ENCODE measurements around the gene INSYN2A.

INSYN2A gene

DNA sequence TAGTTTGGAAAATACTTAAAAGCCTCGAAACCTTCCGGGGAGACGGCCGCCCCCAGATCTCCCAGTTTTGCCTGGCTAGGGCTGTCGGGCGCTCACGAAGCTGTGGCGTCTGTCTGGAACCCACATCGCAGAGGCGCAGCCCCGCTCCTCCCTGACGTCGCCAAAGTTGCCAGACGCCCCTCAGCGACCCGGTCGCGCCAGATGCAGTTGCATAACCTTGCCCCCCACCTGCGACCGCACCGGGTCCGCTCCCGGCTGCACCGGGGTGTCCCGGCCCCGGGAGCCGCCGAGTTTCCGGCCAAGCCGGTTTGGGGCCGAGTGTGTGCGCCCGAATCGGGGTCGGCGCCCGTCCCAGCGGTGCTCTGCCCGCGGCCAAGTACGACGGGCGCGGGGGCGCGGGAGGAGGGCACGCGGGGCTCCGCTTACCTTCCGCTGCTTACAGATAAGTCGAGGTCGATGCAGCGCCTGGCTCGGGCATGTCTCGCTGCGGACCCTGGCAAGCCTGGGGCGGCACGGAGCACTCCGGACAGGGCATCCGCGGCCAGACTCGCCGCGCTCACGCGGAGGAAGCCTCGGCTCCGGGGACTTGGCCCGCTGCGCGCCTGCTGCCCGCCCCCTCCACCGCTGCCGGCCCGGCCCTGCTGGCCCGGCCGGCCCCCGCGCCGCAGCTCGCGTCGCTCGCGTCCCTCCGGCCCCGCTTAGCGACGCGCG lies 665 bp downstream of the INSYN2A start:
- peak; percentile 23 for DNase-seq (ENCODE audit: low spot score)

DNA sequence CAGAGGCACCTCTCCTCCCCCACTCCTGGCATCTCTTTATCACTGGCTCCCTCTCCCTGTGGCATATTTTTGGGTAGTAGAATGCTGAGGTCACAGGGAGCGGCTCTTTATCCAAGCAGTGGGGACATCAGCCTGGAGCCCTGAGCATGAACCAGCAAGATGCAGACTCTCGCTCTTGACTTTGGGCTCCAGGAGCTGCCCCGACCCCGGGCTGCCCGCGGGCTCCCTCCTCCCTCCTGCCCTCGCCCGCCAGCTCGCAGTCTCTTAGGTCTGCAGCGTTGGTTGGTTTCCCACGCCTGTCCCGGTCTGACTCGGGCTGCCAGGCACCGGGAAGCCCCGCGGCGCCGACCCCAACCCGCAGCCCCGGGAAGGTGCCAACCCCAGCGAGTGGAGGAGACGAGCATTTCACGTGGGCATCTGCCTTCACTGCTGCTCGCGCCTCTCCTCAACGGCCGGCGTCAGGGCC lies 1.3 kb downstream of the INSYN2A start:
- peak; percentile 12 for DNase-seq (ENCODE audit: low spot score)

DNA sequence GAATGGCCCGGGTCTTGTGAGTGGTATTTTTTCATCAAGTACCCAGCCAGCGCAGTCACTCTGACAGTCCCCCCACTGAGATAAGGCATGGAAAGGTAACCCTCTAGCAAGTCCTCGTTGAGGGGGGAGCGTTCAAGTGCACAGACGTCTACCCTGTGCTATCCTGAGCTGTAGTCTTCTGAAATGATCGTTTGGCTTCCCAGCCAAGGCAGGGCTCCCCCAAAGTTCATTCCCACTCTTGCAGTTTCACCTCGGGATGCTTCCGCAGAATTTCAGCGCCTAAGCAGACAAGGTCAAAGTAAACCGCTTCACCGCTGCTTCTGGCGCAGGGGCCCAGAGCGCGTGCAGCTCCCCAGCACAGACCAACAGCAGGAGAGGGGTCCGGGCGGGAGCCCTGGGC lies 1.8 kb downstream of the INSYN2A start:
- DNase-seq (ENCODE audit: low spot score), result peak; percentile 7

DNA sequence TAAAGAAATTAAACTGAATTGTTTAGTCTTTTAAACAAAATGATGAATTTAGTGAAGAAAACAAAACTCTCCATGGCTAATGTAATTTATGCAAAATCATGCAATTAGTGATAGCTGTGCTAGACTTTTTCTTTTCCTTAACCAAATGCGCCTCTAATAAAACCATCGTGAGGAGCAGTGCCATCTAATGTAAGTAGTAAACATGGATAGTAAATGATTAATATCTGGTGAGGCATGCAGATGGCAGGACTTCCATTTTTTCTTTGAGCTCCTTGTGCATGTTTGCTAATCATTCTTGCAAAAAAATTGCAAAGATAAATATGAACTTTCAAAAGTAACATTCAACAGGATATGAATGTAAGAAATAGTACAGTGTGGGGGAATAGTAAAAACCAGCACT lies 2.3 kb downstream of the INSYN2A start:
- no peak for DNase-seq (ENCODE audit: low spot score)

DNA sequence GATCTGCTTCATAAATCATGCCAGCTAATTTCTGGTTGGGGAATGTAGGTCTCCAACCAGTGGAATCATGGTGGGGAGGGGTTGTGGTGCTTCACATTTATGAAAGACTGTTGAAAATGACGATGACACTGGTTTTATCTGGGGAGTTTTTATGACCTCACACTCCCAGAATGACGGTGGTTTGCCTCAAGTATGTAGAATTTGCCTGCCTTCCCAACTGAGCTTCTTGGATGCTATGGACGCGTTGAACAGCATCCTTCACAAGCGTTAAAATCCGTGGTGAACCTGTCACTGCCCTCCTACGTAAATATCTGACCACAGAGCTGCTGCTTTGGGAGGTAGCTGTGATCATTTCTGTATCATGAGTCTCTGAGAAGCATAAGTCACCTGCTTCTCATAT lies 3.3 kb downstream of the INSYN2A start:
- no peak for DNase-seq (ENCODE audit: low spot score)

DNA sequence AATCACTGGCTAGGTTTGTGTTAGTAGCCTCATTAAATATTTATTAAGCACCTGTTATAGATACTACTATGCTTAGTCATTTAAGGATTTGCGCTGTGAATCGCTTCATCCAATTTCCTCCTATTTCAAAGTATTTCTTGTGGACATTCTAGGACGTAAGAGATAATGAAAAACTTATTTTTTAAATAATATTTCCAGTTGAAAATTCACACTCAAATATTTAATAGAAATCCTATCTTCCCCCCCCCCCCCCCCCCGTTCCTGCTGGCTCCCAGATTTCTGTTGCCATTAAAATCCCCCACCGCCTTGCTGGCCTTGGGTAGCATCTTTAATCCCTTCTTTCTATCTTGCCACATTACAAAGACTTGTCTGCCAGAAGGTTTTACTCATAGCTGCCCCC lies 6.0 kb downstream of the INSYN2A start:
- DNase-seq (ENCODE audit: low spot score), result no peak

DNA sequence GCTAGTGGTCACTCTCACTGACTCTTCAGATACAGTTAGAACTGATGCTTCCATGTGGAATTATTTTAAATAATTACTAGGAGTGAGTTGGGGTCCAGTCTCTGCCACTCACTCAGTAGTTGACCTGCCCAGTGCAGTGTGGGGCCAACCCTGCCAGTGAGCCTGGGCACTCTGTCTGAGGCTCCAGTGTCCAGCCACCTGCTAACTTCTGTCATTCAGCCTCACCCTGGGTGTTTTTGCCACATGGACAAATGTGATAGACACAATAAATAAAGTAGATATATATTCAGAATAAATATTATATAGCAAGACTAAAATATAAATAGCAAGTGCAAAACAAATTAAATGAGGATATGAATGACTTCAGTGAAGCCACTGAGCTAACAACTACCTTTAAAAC lies 7.2 kb downstream of the INSYN2A start:
- DNase-seq (ENCODE audit: low spot score), result no peak

DNA sequence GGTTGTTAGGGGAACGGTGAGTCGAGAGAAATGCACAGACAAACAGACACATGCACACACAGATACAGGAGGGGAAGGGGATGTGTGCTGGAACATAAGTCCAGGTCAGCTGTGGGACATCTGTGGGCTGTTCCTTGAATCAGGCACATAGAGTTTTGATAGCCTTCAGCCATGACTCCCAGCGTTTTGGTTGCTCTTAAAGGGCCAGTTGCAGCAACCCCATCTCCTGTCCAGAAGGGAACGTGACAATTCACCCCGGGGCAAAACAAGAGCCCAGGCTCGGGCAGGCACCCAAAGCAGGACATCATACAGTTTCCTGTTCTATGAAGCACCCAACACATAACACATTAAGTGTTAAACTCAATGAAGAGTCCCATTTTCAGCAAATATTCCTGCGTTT lies 9.6 kb downstream of the INSYN2A start:
- no peak for DNase-seq (ENCODE audit: low spot score)

DNA sequence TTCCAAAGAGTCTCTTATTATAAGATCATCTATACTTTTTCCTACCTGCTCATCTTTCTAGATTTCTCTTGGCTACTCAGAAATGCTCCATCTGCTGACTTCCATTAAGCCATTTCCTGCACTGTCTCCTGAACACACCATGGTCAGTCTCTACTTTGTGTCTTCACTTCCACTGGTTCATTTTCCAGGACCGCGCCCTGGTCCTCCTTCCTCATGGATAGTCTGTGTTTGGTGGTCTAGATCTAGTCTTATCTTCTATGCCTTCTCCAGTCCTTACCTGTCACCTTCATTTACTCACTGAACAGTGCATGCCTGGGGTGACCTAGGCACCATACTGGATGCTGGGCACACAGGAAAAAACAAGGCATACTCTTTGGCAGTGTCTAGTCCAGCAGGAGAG lies 11.8 kb downstream of the INSYN2A start:
- DNase-seq (ENCODE audit: low spot score), result no peak

DNA sequence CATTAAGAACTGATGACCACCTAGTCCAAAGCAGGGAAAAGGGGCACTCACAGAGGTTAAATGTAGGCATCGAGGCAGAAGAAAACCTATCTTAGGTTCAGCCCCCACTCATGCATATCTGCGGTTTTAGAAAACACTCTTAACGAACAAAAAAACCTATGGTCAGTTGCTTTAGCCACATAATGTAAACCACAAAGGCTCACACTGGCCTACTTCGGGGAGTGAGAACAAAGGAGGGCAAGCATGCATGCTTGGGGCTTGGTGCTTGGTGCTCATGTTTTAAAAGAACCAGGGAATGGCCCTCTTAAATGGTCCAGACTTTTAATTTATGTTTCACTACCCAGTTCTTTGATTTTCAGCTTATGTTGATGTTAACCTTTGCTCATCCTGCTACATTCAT lies 14.2 kb downstream of the INSYN2A start:
- no peak for DNase-seq (ENCODE audit: low spot score)

DNA sequence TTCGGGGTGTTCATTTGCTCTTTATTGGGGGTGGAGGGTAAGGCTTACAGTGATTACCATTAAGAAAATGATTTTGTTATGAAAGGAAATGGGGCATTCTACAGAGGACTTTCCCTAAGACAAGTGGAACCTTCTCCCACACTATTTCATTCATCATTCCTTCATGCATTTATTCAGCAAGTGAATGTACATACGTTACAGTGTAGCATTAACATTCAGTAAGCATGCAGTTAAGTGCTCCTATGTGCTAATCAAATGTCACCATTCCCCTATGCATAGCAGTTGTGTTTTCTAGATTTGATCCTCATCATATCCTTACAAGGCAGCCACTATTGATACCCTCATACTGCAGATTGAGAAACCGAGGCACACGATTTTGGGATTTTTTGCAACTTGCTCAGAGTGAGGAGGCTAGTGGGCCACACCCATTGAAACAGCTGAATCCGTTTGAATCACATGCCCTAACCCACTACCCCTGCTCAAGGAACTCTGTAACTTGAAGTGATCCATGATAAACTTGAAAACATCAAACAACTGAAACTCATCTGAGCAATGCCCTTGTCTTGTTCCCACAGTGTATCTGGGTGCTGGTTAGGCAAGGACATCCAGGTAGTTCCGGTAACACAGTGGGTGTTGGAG lies 16.7 kb downstream of the INSYN2A start:
- DNase-seq (ENCODE audit: low spot score), result no peak

DNA sequence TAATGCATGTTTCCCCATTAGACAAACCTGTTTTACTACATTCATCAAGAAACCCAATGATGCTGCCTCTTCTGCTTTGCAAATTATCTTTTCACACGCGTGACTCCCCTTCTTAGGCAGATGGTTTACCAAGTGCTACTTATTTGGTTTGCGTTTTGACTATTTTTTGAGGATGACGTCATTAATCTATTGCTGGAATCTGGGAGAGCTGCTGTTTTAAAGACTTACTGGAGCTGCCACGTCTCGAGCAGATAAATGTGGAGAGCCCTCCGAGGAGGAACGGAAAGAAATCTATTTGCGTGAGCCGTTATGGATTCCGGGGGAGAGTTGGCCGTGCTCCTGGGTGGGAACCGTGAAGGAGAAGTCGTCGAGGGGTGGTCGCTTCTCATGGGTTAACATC lies 19.7 kb downstream of the INSYN2A start:
- no peak for DNase-seq (ENCODE audit: low spot score)

DNA sequence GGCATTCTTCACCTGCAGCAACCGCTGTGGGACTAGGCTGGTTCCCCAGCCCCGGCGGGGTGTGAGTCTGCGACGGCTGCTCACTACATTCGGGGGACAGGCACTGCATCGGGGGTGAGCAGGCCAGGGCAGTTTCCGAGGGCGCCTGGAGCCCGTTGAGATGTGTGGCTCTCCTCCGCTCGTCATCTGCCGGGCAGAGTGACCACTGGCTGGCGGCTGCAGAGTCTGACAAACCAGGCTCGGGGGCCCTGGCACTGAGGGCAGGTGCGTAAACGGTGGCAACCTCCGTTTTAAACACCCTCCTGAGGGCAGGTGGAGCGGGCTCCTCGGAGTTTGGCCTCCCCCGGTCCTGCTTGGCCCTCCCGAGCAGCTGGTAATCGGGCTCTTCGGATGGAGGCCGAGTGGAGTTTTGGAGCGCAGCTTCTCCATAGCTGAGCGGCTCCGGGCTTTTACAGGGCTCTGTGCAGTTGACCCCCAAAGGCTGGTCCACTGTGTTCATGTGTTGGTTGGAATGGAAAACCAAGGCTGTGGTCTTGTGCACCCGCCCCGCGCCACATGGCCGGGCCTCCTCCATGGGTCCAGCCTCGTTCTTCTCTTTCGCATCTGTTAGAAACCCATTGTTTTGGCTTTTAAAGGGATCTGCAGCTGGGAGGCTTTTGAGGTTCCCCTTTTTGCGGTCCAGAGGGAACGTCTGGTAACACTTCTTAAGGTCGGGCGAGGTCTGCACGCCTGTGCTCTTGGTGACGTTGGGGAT lies 20.9 kb downstream of the INSYN2A start:
- DNase-seq (ENCODE audit: low spot score), result no peak

DNA sequence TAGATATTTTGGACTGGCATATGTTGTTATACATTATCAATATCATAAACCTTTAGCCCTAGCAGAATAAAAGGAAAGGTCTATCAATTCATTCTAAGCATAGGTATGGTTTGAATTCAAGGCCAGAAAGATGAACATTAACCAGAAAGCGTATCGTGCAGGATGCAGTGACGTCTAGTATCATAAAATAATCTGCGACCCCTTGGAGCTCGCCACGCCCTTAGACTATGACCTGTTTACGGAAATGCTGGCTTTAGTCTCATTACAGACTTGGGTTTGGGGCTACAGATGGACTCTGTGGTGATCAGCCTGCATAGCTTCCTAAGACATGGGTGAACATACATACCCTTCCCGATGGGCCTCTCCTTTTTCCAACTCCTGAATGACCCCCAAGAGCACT lies 21.5 kb downstream of the INSYN2A start:
- no peak for DNase-seq (ENCODE audit: low spot score)

DNA sequence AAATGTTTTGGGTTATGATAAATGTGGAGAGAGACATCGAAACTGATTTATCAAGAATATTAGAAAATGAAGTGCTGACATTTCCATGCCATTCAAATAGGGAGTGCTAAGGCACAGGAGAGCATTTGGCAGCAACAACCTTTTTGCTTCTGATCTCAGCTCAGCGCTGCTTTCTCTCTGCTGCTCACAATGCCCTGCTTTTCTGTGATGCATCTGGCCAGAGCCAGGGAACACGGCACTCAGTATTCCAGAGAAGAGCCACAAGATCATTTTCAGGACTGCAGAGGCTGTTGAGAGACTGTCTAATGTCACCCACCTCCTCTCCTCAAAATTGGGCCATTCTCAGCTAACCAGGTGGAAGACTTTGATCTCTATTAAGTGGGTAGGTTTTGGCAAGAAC lies 28.1 kb downstream of the INSYN2A start:
- DNase-seq (ENCODE audit: low spot score), result peak; percentile 68

DNA sequence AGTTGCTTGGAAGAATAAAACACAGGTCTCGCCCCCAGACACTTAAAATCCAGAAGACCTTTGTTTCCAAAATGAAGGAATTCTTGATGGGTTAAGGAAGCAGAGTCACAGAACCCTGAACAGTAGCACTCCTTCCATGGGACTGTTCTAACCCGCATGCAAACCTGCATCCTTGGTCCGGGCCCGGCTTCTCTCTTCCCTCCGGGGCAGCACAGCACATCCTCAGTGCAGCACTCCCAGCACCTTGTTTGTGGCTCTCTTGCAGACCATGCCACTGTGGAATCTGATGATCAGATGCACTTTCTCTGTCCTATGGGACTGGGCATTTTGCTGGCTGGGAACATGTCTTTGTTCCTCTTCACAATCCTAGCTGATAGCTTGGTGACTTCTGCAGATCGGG lies 33.5 kb downstream of the INSYN2A start:
- DNase-seq (ENCODE audit: low spot score), result no peak

DNA sequence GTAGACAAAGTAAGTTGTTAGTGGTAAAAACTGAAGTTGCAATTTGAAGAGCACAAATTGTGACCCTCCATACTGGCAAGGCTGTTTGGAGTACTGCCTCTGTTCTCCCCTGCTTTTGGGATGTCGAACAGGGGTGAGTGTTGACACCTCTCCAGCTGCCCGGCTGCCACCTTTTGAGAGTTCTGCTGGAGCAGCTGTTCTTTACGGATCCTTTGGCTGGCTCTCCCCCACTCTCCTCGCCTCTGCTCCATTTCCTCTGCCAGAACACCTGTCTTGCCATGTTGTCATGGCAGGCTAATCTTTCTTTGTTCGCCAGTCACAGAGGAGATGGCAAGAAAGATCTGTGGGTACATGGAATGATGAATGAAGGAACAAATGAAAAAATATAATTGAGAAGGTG lies 34.9 kb downstream of the INSYN2A start:
- DNase-seq (ENCODE audit: low spot score), result no peak

DNA sequence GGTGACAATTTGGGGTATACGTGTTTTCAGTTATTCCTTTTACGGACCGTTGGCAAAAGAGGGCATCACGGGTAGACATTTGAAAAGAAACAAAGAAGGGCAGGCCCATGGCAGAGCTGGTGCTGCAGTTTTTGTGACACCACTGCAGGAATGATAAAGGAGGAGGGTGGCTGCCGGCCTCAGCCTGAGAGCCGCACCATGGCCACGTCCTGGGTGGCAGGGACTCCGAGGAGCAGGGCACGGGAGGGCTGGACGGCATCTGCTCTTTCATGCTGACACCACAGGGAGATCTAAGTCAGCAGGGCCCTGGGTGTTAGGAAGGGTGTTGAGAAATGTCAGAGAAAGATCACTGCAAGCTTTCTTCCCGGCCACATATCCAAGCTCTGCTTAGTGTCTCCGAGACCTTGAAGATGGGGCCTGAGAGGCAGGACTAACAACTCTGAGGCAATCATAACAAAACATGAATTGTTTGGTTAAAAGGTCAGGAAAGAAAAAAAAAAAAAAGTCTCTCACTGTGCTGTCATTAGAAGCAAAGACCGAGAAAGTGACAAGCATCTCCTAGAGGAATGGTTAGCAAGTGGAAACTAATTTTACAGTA lies 36.6 kb downstream of the INSYN2A start:
- DNase-seq (ENCODE audit: low spot score), result no peak

DNA sequence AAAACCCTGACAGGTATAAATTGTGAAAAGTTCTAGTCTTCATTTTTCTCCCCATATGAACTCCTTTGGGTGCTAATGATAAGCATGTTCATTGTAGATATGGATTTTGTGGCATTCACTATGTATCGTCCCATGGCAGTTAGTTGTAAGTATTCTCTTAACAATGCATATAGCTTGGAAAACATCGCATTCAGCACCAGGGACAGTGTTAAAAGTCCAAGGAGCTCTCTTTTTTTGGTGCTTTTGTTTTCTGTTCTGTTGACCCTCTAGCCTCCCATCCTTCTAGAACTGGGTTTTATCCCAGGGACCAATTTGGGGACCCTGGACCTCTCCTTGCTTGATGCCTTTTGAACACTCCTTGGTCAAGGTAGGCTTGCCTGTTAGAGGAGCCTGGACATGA lies 37.7 kb downstream of the INSYN2A start:
- no peak for DNase-seq (ENCODE audit: low spot score)

DNA sequence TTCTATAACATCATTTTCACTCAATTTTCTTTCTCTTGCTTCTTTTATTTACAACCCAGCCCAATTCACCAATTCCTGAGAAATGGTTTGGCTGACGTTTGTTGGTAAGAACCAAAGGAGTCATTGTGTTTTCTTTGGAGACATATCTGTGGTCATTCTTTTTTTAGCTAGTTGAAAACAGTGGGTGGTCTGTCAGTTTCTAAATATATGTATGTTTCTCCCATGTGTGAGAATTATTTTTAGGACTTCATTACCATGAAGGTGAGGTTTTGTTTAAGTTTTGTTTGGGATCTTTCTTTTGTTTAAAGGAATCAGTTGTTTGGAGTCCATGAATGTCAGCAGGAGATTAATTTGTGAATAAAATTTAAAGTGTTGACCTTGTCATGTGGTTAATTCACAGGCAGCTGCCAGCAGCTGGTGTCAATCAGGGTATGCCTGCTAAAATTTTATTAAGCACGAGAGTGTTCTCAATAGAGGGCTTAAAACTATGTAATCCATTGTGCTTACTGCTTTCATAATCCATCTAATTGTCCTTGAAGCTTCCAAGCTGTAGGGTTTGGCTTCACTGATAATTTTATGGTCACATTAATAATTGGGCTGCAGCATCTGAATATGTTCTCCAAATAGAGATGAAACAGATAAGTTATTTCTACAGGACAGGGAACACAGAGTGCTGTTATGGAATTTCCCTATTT lies 38.7 kb downstream of the INSYN2A start:
- DNase-seq (ENCODE audit: low spot score), result no peak

DNA sequence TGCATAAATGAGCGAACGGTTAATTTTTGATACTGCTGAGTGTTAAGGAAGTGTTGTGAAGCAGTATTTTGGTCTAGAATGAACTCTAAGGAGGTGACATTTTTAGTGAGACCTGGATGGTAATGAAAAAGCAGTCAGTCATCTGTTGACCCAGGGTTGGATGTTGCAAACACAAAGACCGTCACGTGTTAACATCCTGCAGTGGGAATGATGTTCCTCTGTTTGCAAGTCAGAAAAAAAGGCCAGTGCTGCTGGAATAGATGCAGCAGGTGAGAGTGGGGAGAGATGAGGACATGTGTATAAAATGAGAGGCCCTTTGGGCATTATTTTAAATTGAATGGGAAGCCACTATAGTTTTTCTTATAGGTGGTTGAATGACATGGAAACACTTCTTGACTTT lies 39.3 kb downstream of the INSYN2A start:
- no peak for DNase-seq (ENCODE audit: low spot score)
